Skeletal muscle cell (primary cell): ENCODE data around the gene PXDN.

ENCODE experiments used
- DNase-seq: peaks from one replicate; pipeline ENCODE4 v3.0.0-alpha.2; 2010; ENCODE audit warnings: low read depth
- H3K4me3 ChIP-seq: 2 replicates; pipeline ENCODE4 v1.5.1; 2011; ENCODE audit warnings: low read depth, mild to moderate bottlenecking, control low read depth, low read length, moderate library complexity

The PXDN gene

GRCh38 chr2:1658394-1659151 is 85.7 kb downstream of the PXDN start:
- no peak for DNase-seq
- H3K4me3 ChIP-seq, result no peak overlapping the region

- H3K4me3 ChIP-seq, result no peak overlapping the region
- no peak for DNase-seq
Observed at GRCh38 chr2:1656961-1657841, 87.1 kb downstream of the PXDN start.

- DNase-seq, result no peak
- no peak overlapping the region for H3K4me3 ChIP-seq
Observed at GRCh38 chr2:1656326-1656960, 87.9 kb downstream of the PXDN start.

GRCh38 chr2:1655461-1655860 is 88.9 kb downstream of the PXDN start:
- no peak for DNase-seq
- H3K4me3 ChIP-seq, result no peak overlapping the region

- no peak for DNase-seq
Observed at GRCh38 chr2:1654696-1655374, 89.5 kb downstream of the PXDN start.

GRCh38 chr2:1653956-1654695 is 90.2 kb downstream of the PXDN start:
- H3K4me3 ChIP-seq, result no peak overlapping the region
- peak; percentile 56 for DNase-seq

More at GRCh38 chr2:1654696-1655374, 89.5 kb downstream of the PXDN start:
- H3K4me3 ChIP-seq, result no peak overlapping the region

GRCh38 chr2:1652034-1652790 is 92.1 kb downstream of the PXDN start:
- DNase-seq, result no peak

GRCh38 chr2:1651121-1652033 is 92.9 kb downstream of the PXDN start:
- H3K4me3 ChIP-seq, result no peak overlapping the region
- DNase-seq, result no peak

More at GRCh38 chr2:1652034-1652790, 92.1 kb downstream of the PXDN start:
- no peak overlapping the region for H3K4me3 ChIP-seq

- DNase-seq, result no peak
- H3K4me3 ChIP-seq, result no peak overlapping the region
Observed at GRCh38 chr2:1650085-1650872, 94.0 kb downstream of the PXDN start.

GRCh38 chr2:1649103-1650084 is 94.9 kb downstream of the PXDN start:
- H3K4me3 ChIP-seq, result no peak overlapping the region
- no peak for DNase-seq

- H3K4me3 ChIP-seq, result no peak overlapping the region
Observed at GRCh38 chr2:1648241-1649102, 95.8 kb downstream of the PXDN start.

GRCh38 chr2:1647417-1648240 is 96.7 kb downstream of the PXDN start:
- no peak for DNase-seq
- no peak overlapping the region for H3K4me3 ChIP-seq

More at GRCh38 chr2:1648241-1649102, 95.8 kb downstream of the PXDN start:
- DNase-seq, result no peak

GRCh38 chr2:1645761-1646476 is 98.4 kb downstream of the PXDN start:
- no peak for DNase-seq
- no peak overlapping the region for H3K4me3 ChIP-seq
